Superior temporal gyrus (tissue), 1 donor: Measurements from ENCODE around the gene KATNAL2.
A peak's percentile ranks its signal among the peaks of the same experiment; 100 is the strongest.
"Not testable (repeated sequence)": the region's sequence is repeated elsewhere in the genome, so short reads cannot be mapped to it uniquely, and the experiment has no call there.

Experiments used
- DNase-seq: peaks from one replicate; pipeline ENCODE4 v3.0.0-alpha.2; 2016; ENCODE audit errors: extremely low spot score

KATNAL2 gene

DNA sequence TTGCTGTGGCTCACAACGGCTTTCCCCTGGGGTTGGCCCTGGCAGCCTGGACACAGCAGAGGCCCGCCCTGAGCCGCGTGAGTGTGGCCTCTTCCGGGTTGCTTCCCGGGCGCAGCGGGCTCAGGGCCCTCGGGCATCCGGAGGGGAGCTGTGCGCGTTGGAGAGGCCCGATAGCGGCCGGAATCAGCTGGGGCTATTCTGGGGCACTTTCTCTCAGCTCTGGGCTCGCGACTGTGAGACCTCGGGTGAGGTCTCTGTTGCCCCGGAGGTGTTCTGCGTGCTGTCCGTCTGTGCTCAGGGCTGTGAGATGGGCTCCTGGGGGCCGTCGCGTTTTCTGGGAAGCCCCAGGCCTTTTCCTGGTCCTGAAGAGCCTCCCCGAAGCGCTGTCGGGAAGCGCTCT lies 117.2 kb downstream of the KATNAL2 start:
- DNase-seq = not testable (repeated sequence)

DNA sequence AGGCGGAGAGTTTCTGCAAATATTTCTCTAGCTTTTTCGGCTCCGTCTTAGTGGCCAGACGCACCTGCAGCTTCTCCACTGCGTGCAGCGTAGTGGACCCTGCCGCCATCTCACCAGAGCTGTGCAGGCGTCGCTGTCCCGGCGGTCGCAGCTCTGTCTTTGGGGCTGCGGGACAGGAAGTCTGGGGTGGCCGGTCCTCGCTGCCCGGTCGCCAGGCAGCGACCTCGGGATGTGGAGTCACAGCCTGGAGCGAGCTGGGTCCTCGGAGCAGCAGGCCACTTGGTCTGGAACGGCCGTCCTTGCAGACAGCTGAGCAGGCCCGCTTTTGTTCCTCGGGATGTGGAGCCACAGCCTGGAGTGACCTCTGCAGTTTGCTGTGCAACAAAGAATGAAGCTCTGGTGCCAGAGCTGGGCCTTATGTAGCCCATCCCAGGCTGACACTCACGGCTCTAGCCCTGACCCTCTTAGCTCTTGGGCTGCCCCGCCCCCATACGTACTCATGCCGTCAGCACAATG lies 117.8 kb downstream of the KATNAL2 start, which contains the start of gene ELOA2:
Gene ELOA2 (minus strand): TSS at position 466 of the 516 bp plus-strand sequence. CDS start 357 bp downstream, at position 109.
- no peak for DNase-seq

DNA sequence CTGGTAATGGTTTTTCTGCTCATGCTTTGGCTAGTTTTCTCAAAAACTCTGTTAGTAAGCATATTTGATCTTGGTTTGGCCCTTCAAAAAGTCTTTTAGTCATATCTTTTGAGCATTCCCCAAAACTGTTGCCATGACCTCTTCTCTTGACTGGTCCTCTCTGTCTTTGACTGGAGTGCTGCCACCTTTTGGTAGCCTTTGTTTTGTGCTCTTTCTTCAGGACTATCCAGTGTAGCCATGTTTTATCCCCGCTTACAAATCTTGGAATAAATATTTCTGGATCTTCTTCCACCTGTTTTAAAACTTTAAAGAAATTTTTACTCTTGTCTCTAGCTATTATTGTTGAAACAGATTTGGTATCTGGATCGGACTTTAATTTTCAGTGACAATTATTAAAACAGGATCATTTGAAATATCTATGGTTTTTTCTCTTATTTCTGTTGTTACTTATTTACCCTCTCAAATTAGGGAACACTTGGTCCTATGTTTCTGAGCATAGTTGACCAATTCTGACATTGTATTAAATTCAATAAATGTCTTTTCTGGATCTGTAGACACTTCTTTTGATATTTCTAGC lies 119.0 kb downstream of the KATNAL2 start:
- DNase-seq = peak; percentile 29

DNA sequence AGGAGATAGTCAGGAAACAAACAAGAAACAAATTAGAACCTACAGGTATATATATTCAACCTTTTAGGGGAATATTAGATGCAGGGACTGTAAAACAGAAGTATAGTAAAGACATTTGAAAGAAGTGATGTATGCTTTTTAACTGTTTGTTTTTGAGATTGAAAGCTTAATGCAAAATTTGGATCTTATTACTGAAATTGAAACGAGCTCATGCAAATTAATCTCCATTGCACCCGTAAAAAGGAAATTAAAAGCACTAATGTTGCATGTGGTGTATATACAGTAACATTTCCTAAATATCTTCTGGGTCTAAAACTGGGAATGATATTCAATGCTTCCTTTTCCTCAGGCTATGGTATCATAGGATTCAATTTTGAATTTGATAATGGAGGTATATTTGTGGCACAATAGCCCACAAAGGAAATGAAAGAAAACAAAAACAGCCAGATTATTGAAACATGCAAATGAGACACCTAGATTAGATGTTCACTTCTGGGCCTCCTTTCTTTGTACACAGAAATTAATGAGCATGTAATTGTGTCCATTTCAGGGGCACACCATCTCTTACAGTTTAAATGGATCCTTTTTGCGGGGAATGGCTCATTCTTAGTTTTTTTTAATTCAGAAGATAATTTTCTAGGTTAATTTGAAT lies 119.7 kb downstream of the KATNAL2 start:
- no peak for DNase-seq

DNA sequence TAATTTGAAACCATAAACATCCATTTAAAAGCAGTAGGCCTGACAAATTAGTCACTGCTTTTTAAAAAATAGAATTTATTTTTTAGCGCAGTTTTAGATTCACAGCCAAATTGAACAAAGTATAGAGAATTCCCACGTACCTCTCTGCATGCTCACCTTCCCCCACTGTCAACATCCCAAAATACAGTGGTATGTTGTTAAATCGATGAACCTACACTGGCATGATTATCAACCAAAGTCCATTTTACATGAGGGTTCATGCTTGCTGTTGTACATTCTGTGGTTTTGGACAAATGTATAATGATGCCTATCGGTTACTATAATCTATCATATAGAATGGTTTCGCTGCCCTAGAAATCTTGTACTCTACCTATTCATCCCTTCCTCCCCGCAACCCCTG lies 123.6 kb downstream of the KATNAL2 start:
- no peak for DNase-seq

DNA sequence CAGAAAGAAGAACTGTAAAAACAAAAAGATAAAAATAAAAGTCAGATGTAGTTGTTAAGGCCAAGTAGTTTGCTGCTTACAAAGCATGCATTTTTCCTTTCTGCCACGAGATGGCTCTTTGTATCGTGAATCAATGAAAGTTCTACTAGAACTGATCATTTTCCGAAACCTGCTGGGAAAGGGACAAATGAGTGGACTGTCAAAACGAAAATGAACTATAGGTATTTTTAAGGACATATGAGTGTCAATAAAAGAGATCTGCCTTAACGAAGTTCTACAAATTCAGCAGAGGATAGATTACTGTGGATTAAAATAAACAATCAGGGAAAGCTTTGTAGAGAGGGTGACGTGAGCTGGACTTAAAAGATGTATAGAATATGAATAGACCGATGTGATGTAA lies 133.1 kb downstream of the KATNAL2 start:
- peak; percentile 87 for DNase-seq

DNA sequence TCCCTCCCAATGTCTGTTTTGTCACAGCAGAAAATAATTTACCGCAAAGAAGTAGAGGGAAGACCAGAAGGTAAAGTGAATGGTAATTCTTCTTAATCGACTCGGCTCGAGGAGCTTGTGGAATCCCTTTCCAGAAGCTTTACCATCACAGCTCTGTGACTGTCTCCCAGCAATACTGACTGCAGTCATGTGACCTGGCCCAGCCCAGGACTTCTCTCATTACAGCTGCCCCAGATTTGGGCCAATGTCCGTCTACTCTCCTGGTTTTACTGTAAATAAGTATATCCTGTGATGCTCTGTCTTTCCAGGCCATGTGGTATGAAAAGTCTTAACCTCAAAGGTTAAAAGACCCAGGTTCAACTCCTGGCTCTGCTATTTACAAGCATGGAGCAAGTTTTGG lies 137.0 kb downstream of the KATNAL2 start:
- no peak for DNase-seq

DNA sequence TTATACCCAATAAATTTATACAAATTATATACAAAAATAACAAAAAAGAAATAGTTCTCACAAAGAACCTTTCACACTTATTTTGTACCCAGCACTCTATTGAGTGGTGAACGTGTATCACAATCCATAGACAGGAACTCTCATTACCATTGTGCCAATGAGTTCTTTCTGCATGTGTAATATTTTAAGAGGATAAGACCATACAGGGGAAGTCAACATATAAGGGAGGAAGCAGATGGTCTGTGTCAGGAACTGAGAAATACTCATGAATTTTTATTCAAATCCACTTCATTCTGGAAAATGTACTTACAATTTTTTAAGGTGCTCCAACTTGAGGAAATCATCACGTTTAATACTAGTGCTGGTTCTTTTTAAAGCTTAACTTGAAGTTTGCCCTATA lies 145.1 kb downstream of the KATNAL2 start:
- DNase-seq = no peak

DNA sequence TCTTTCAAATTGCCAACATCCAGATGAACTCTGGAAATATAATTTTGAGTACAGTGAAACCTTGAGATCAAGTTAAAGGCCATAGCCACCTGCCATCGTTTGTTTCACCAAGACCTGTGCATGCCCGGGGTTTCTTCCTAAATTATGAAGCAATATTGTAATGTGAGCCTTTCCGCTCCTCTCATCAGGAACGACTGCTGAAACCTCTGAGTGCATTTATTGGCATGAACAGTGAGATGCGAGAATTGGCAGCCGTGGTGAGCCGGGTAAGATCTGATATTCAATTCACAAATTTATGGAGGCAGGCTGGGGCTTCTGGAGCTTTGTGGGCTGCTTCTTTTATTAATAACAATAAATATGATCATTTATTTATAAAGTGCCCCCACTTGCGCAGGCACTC lies 145.7 kb downstream of the KATNAL2 start:
- no peak for DNase-seq

DNA sequence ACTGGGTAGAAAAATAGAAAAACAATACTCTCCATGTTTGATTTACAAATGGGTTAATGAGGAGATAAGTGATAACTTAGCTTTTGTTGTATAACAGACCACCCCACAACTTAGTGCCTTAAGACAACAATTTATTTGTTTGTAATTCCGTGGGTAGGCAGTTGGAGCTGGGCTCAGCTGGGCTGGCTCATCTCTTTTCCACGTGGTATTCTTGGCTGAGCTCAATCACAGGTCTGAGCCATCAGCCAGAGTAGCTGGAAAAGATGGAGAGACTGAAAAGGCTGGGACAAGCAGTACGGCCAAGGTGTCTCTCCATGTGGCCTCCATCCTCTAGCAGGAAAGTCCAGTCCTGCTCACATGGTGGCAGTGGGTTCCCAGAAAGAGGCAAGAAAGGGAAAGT lies 150.2 kb downstream of the KATNAL2 start:
- DNase-seq = no peak

DNA sequence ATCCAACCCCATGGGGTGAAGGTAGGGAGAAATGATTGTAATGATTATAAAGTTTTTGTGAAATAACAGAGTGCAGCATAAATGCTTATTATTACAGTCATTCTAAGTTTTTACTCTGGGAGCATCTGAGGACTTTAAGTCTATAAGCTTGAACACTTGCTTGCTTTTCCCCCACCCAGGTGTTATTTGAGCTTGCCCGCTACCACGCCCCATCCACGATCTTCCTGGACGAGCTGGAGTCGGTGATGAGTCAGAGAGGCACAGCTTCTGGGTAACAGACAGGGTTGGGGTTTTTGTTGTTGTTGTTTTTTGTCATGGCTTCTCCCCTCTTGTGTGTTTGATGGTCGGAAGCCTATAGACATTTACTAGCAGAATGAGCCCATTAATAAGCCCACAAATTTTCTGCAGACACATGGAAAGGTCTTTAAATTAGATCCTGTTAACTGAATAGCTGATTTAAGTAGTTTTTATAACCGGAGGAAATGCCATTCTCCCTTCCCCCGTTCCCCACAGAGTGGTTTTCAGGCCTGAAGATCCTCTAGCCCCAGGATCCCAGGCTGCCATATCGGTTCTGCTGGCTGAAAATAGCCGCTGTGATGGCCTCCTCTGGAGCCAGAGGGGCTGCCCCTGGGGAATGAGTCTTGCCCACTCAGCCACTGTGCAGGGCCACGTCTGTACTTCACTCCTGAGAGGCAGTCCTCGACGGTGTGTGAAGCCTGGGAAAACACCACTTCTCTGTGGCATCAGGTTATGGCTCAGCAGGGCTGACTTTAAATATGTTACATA lies 157.9 kb downstream of the KATNAL2 start:
- DNase-seq = no peak

DNA sequence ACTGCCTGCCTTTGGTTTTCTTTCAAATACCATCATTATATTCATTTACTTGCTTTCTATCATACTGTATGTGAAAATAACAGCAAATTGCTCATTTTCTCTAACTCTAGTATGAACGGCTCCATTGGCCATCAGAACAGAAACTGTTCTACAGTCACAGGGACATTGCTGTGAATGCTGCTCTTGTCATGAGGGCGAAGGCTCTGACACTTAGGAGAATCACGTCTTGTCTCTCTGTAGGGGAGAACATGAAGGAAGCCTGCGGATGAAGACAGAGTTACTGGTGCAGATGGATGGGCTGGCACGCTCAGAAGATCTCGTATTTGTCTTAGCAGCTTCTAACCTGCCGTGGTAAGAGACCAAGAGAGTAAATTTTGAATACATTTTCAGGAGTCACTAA lies 159.7 kb downstream of the KATNAL2 start:
- peak; percentile 59 for DNase-seq

DNA sequence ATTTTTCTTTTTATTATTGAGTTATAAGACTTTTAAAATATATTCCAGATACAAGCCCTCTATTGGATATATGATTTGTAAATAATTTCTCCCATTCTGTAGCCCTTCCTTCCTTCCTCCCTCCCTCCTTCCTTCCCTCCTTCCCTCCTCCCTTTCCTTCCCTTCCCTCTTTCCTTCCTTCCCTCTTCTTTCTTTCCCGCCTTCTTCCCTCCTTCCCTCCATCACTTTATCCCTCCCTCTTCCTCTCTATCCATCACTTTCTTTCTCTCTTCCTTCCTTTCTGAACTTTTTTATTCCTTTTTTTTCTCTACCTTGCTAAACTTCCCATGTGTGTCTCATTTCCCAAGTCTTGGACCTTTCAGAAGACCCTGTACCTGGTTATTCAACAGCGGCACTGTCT lies 163.5 kb downstream of the KATNAL2 start:
- DNase-seq = no peak

DNA sequence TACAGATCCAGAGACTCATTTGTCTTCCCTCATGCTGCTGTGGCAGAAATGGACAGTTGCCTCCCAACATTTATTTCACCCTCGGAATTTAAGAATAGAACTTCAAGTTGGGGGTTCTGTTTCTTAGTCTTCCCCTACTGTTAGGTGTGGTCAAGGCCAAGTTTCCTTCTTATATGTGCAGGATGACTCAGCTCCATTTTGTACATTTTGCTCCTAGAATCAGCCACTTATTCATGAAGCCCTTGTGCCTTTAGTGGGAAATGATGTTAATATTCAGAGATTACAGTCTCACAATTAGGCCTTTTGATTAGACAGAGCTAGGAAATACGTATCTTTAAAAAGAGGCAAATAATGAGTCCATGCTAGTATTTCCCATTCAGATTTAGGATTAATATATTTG lies 164.2 kb downstream of the KATNAL2 start:
- no peak for DNase-seq

DNA sequence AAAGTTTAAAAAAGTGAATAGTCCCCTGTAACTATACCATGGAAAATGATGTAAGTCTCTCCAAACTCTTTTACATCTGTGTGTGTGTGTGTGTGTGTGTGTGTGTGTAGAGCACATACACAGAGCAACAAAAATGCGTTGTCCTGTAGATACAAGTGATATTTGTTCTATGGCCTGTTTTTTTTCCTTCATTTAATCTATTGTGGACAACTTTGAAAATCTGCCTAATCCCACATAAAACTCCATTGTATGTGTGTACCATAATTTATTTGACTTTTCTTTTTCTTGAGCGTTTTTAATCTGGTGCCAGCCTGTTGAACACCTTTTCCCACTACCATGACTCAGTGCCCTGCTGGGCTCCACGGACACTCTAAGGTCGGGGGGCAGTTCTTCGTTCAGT lies 170.3 kb downstream of the KATNAL2 start:
- DNase-seq = peak; percentile 52

DNA sequence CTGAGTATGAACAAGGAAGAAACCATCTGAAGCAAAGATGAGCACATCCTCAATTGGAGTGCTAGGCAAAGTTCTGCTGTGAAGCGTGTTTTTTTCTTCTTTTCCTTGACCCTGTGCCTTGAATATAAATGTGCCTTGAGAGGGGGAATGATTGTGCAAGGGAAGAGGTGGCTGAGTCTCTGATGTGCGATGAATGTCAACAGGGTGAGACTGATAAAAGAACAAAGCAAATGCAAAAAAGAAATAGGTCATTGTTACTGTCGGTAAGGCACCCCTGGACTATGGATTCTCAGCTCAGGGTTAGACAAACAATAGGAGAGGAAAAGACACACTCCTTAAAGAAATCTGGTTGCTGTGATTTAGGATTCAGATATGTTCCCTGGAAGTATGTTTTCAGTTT lies 178.4 kb downstream of the KATNAL2 start:
- DNase-seq = no peak

DNA sequence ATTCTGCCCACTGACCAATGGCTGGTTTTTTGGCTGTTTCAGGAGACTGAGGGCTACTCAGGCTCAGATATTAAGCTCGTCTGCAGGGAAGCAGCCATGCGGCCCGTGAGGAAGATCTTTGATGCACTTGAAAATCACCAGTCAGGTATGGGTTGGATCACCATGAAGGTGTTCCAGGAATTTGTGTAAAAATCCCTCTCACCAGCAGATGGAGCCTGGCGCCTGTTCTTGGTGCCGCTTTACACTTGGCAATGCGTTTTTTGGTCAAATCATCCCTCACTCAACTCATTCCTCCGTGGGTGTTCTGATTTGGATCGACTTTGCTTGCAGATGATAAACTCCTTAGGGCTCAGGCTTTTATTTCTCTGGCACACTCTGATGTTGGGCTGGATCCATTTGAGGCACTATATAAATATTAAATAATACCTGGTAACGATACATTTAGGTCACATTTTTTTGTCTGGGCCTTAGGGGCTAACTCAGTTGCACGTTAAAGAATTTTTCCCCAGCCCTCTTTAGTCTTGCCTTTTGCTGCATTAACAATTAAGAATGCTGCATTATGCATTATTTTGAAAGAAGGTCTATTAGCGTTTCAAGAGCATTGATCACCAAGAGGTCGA lies 182.9 kb downstream of the KATNAL2 start:
- peak; percentile 88 for DNase-seq

DNA sequence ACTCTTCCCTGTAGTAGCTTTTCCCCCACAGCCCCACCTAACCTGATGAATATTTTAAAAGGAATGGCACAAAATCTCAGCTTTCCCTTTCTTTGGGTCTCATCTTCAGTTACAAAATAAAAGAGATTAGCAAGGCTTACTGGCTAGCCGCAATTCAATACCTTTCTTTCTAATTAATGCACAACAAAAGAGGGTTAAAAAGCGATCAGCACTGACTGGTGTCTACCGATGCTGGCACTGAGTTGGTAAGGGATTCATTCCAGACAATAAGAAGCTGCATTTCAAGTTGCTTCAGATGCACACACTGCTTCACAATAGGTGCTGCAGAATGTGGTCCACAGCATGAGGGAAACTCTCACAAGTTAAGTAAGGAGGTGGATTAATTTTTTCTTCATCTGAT lies 191.0 kb downstream of the KATNAL2 start:
- DNase-seq = no peak

DNA sequence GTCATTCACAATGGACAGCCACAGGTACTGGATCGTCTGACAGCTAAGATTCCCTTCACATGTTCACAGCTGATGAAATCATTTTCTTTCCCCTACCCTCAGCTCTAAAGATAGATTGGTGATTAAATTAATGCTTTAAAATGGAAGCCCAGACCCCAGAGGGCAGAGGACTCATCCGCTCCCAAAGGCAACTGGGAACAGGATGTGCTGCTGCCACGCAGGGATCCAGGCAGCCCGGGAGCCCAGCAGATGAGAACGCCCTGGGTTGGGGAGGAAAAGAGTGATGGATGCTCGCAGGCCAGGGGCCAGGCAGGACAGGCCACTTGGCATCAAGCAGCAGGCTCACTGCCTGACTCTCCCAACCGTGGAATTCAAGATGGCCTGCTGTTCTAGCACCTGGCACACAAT lies 191.6 kb downstream of the KATNAL2 start:
- DNase-seq = no peak

DNA sequence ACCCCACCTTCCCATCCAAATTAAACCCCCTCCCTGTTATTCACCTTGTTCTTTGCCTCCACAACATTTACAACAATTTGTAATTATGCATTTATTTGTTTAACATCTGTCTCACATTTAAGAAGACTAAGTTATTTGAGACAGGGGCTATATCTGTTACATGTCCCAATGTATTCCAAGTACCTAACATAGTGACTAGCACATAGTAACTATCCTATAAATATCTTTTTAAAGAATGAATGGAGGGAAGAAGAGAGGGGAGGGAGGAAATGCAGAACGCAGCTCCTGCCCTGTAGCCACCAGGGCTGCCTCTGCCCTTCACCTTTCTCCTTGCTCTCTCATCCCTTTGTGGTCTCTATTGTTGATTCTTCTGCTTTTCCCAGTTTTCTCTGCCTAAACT lies 192.3 kb downstream of the KATNAL2 start:
- DNase-seq = no peak

DNA sequence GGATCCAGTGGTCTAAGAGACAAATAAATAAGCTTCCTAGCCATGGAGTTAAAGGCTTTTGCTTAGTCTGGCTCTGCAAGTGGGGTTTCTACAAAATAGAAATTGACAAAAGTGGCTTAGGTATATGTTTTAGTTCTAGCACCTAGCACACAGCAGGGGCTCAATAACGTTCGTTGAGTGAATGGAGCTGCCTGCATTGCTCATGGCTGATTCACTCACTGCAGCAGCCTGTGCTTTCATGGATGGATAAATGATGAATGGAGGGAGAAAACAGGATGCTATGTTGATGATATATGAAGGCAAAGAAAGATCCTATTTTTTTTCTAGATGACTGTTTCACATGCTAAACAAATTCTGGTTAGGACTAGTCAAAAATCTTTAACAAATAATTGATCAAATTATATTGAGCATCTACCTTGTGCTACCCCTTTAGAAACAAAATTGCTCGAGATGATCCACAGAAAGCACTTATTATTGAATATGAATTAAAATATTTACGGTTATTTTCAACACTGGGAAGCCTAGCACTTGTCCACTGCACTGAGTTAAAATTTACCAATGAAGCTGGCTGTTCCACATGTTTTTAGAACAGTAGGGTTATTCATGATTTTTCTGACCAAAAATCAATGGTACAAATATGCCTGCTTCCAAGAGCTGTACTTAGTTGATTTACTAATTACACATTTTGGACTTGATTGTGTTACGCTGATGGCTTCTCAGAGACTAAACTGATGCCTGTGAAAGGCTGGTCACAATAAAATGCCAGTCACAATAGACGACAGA lies 193.3 kb downstream of the KATNAL2 start:
- DNase-seq = no peak
